NCI-H524 treated with DMSO at 0.1 percent for 48 hours (cell line): Measurements from ENCODE around the gene ADTRP.
"Not testable (repeated sequence)": the region's sequence is repeated elsewhere in the genome, so short reads cannot be mapped to it uniquely, and the experiment has no call there.

ENCODE experiments used
- DNase-seq: peaks from one replicate; lab custom pipeline; 2025; lab: John Stamatoyannopoulos, UW

The ADTRP gene

GRCh38 chr6:11692451-11693376, 85.9 kb downstream of the ADTRP start:
- no peak for DNase-seq

GRCh38 chr6:11689847-11690246, 88.8 kb downstream of the ADTRP start:
- no peak for DNase-seq

- DNase-seq, result not testable (repeated sequence)
Measured at GRCh38 chr6:11689400-11689799, 89.2 kb downstream of the ADTRP start.

GRCh38 chr6:11688425-11688709, 90.2 kb downstream of the ADTRP start:
- no peak for DNase-seq

- no peak for DNase-seq
Measured at GRCh38 chr6:11685481-11686093, 93.0 kb downstream of the ADTRP start.

GRCh38 chr6:11684901-11685480, 93.6 kb downstream of the ADTRP start:
- no peak for DNase-seq

GRCh38 chr6:11683871-11684270, 94.7 kb downstream of the ADTRP start:
- DNase-seq, result no peak

- DNase-seq, result no peak
Measured at GRCh38 chr6:11682561-11682975, 96.0 kb downstream of the ADTRP start.

GRCh38 chr6:11681770-11682169, 96.8 kb downstream of the ADTRP start:
- DNase-seq, result no peak

- no peak for DNase-seq
Measured at GRCh38 chr6:11681357-11681756, 97.2 kb downstream of the ADTRP start.

- not testable (repeated sequence) for DNase-seq
Measured at GRCh38 chr6:11680479-11680878, 98.1 kb downstream of the ADTRP start.

GRCh38 chr6:11679099-11679498, 99.5 kb downstream of the ADTRP start:
- DNase-seq, result no peak

GRCh38 chr6:11675601-11676000, 103.0 kb downstream of the ADTRP start:
- no peak for DNase-seq

- no peak for DNase-seq
Measured at GRCh38 chr6:11672669-11673068, 105.9 kb downstream of the ADTRP start.

GRCh38 chr6:11672256-11672655, 106.3 kb downstream of the ADTRP start:
- no peak for DNase-seq

GRCh38 chr6:11669696-11670095, 108.9 kb downstream of the ADTRP start:
- no peak for DNase-seq

GRCh38 chr6:11668455-11668854, 110.1 kb downstream of the ADTRP start:
- no peak for DNase-seq

- no peak for DNase-seq
Measured at GRCh38 chr6:11667876-11668275, 110.7 kb downstream of the ADTRP start.

GRCh38 chr6:11665604-11666326, 112.8 kb downstream of the ADTRP start:
- DNase-seq, result no peak
